IPS-18c (cell line): Measurements from ENCODE around the gene TBC1D22A.

Source experiments
- H3K4me3 ChIP-seq: 2 replicates; pipeline ENCODE4 v1.7.0; 2013; ENCODE audit warnings: low read depth, mild to moderate bottlenecking, low read length, moderate library complexity; ENCODE audit not compliant: insufficient read depth
- H3K9me3 ChIP-seq: one replicate; pipeline ENCODE4 v1.6.1; 2013; ENCODE audit warnings: mild to moderate bottlenecking, low read length, moderate library complexity; ENCODE audit not compliant: control insufficient read depth, insufficient read depth

Gene TBC1D22A

DNA sequence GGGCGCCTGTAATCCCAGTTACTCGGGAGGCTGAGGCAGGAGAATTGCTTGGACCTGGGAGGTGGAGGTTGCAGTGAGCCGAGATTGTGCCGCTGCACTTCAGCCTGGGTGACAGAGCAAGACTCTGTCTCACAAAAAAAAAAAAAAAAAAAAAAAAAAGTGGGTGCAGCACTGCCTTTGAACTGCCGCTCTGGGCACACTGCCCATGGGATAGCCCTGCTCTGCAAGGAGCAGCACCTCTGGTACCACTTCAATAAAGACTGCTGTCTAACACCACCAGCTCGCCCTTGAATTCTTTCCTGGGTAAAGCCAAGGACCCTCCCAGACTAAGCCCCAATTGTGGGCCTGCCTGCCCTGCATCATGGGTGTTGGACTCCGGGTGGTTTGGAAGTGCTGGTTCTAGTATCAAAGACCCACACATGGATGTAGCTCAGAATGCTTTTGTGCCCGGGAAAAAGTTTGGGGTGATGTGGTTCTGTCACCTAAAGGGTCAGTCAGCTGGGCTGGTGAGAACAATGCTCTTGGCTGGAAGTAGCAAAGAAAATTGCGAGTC lies 444.3 kb downstream of the TBC1D22A start:
- Histone ChIP-seq H3K4me3 (no peak overlapping the region), H3K9me3 (peaks cover 14% of the 10 kb centered on the region)

DNA sequence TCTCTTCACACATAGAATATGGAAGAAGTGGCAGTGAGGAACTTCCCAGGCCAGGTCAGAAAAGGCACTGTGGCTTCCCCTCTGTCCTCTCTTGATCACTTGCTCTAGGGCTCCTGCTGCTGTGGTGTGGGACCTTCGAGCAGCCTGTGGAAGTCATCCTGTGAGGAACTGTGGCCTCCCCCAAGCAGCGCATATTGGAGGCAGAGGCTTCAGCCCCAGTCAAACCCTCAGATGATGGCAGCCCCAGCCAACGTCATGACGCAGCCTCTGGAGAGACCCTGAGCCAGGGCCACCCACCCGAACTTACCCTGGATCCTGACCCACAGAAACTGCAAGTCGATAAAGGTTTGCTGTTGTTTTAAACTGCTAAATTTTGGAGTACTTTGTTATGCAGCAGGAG lies 444.9 kb downstream of the TBC1D22A start:
- Histone ChIP-seq H3K9me3 (peaks cover 17% of the 10 kb centered on the region), H3K4me3 (no peak overlapping the region)

DNA sequence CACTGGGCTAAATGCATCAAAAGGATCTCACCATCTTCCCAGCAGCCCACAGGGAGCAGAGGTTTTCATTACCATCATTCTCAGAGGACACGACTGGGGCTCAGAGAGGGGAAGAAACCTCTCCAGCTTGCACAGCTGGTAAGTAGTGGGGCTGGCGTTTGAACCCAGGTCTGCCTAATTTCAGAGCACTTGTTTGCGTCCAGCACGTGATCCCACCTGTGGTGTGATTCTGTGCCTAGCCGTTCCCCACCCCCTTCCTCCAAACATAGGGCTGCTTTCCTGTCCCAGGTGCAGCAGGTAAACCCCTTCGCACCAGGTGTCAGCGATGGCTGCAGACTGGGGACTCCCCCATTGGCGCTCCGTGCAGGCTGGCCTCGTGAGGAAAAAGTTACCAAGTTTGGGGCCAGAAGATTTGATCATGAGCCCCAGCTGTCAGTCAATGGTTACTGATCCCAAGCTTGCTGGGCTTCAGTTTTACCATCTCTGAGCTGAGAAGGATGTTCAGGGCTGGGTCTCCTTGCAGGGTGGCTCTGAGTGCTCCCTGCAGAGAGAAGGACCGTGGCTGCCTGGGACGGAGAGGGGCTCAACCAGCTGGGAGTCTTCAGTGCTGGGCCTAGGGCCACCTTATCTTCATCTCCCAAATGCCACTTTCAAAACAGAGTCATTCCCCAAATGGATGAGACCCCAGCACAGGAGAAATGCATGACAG lies 445.6 kb downstream of the TBC1D22A start:
- H3K9me3 ChIP-seq = peaks cover 14% of the 10 kb centered on the region
- no peak overlapping the region for H3K4me3 ChIP-seq

DNA sequence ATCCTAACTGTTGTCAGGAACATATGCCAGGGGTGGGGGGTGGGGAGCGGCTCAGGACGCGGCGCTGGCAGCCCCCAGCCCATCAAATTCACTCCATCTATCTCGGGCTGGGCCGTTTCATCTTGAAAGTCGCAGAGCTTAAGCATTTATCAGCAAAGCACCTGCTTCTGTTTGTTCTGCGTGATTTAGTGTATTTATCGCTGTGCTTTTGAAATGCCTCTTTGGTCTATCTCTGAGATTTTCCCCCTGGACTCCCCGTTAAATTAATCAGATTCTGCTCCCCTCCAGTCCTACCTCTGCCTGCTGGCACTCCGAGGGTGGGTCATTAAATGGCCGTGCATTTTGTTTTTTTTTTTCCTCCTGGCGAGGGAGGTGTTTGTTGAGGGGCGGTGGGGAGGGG lies 446.2 kb downstream of the TBC1D22A start:
- Histone ChIP-seq H3K9me3 (peaks cover 11% of the 10 kb centered on the region), H3K4me3 (no peak overlapping the region)

DNA sequence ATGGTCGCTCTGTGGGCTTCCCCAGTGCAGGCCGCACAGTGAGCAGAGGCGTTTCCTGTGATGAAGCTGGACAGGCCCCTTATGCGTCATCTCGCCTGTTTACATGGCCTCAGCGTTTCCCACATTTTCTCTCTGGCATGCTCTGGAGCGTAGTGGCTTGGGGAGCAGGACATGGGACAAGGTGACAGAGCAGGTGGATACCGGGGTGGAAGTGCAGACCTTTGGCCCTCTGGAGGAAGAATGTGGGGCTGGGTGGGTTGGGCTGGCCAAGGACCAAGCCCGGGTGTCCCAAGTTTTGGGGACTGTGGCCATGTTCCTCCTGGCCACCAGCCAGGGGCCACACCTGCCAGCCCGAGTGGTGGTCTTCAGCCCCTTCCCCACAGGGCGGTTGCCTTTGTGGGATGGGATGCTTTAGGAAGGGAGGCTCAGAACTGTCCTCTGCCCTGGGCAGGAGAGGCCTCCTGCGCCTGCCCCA lies 446.6 kb downstream of the TBC1D22A start:
- Histone ChIP-seq H3K9me3 (peaks cover 11% of the 10 kb centered on the region), H3K4me3 (no peak overlapping the region)

DNA sequence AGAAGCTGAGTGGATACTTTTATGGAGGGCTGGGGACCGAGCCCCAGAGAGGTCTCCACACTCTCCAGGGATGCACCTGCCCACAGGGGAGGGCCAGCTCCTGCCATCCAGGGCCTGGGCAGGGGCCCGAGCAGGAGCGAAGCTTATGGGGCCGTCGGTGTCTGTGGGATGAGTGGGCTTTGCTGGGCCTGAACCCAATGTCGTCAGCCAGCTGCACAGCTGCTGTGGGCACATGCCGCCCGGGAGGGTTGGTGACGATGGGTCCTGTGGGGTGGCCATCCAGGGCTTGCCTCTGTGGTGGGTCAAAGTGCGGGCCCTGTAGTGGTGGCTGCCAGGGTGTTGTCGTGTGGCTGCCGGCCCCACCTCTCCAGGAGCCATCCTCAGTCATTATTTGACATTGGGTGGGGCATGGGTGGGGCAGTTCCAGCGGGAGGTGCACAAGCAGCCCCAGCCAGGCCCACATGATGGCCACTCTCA lies 447.1 kb downstream of the TBC1D22A start:
- Histone ChIP-seq H3K4me3 (no peak overlapping the region), H3K9me3 (peaks cover 14% of the 10 kb centered on the region)

DNA sequence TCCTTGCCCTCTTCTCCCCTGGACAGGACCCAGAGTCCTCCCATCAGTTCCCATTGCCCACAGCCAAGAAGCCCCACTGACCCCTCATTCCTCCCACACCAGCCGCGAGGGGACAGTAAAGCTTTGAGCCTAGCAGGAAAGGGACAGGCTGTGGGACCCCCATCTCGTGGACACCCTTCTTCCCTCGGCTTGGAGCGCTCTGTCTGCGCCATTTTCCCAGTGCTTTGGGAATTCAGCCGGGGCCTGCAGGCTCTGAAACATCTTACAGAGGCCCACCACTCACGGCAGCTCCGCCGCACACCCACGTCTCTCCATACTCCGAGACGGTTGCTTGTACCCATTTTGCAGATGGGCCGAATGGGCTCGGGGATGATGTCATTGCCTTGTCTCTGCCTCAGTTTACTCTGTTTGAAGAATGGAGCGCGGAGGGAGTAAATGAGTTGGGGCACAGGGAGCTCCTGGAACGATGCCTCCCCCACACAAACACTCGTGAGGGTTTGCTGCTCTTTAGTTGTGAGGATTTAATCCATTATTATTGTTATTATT lies 447.7 kb downstream of the TBC1D22A start:
- no peak overlapping the region for H3K4me3 ChIP-seq
- peaks cover 14% of the 10 kb centered on the region for H3K9me3 ChIP-seq

DNA sequence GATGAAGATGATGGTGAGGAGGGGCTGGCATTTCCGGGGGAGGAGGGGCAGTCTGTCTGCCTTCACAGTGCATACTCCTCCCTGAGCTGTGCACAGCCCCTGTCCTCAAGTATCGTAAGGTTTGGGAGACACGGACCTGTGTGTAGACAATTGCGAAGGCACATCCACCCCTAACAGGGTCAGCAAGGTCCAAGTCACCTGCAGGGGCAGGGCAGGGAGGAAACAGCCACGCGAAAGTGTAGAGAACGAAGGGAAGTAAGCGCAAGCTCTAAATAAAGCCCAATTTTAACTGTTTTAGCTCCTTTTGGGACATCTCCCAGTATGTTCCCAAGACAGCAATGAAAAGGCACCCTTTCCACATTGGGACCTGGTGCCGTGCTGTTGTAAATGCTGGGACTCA lies 448.2 kb downstream of the TBC1D22A start:
- Histone ChIP-seq H3K4me3 (no peak overlapping the region), H3K9me3 (peaks cover 14% of the 10 kb centered on the region)

DNA sequence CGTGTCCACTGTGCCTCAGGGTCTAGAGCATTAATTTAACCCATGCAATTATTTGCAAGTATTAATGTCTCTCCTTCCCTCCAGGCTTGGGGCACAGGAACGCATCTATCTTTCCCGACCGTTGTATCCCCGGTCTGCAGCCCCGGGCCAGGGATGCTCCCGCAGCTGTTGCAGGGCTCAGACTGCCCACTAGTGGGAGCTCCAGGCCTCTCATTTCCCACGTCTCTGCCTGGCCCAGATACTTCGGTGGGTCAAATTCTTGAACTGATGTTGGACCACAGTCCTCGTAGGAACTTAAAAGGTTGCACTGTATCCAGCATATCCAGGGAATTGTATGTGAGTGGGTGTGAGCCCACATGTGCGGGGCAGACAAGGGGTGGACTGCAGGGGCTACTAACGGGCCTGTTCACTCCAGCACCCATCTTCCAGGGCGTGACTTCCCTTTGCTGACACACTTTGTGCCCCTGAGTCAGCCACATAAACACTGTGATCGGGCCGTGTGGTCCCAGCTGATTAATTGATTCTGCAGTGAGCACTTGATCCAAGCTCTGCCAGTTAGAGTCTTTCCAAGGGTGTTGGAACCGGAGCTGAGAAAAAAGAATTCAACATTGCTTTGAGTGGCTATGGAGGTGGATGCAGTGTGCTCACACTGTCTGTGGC lies 451.3 kb downstream of the TBC1D22A start:
- H3K9me3 ChIP-seq = peaks cover 7% of the 10 kb centered on the region
- no peak overlapping the region for H3K4me3 ChIP-seq

DNA sequence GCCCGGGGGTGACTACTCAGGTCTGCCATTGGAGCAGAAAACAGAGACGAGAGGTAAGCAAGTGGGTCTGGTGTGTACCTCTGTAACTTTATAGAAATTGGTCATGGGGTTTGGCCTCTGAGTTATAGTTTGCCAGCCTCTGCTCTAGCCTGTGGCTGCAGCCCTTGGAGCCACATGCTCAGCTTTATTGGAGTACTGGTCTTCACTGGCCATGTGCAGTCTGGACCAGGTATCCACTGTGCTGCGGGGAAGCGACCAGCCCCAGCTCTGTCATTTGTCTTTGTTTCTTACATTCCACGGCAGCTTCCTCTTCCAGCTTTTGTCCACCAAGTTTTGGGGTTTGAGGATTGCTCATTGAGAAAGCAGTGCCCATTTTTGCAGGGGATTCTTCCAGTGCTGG lies 453.4 kb downstream of the TBC1D22A start:
- peaks cover 5% of the 10 kb centered on the region for H3K9me3 ChIP-seq
- H3K4me3 ChIP-seq = no peak overlapping the region

DNA sequence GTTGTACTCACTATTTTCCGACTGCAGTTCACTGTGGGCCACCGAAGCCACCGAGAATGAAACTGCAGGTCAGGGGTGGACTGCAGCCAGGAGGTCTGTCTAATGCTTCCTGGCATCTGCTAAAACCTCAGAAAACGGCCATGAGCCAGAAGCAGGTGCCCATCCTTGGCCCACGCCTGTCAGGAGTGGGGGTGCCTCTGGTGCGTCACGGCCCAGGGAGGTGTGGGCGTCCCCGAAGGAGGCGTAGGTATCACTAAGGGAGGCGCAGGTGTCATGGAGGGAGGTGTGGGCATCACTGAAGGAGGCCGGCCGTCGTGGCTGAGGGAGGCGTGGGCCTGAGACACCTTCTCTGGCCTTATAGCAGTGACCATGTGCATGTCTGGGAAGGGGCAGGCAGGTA lies 456.2 kb downstream of the TBC1D22A start:
- peaks cover 9% of the 10 kb centered on the region for H3K9me3 ChIP-seq

DNA sequence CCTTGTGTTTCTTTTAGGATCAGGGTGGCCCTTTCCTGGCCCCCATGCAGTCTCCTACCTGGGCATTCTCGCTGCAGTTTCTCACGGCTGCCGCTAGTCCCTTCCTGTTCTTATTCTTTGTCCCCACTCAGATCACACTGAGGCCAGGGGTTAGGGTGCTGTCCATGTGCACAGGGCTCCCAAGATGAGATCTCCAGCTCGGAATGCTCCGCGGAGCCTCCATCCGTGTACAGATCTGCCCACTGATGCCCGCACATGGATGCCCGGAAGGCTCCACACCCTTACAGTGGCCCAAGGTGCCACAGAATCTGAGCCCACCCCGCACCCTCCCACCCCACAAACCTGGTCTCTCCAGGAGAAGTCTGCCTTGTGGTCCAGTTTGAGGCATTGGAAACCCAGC lies 457.3 kb downstream of the TBC1D22A start:
- H3K9me3 ChIP-seq = peaks cover 6% of the 10 kb centered on the region
- no peak overlapping the region; the same call in 1 of the 2 replicates for H3K4me3 ChIP-seq

More for the DNA sequence above, 456.2 kb downstream of the TBC1D22A start:
- no peak overlapping the region for H3K4me3 ChIP-seq

DNA sequence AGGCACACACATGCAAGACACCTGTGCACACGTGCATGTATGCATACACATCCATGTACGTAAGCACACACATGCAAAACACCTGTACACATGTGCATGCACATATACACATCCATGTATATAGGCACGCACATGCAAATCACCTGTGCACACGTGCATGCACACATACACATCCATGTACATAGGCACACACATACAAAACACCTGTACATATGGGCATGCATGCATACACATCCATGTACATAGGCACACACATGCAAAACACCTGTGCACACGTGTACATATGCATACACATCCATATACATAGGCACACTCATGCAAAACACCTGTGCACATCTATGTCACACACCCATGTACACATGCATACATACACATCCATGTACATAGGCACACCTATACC lies 458.3 kb downstream of the TBC1D22A start:
- no peak overlapping the region for H3K4me3 ChIP-seq
- H3K9me3 ChIP-seq = peaks cover 6% of the 10 kb centered on the region

DNA sequence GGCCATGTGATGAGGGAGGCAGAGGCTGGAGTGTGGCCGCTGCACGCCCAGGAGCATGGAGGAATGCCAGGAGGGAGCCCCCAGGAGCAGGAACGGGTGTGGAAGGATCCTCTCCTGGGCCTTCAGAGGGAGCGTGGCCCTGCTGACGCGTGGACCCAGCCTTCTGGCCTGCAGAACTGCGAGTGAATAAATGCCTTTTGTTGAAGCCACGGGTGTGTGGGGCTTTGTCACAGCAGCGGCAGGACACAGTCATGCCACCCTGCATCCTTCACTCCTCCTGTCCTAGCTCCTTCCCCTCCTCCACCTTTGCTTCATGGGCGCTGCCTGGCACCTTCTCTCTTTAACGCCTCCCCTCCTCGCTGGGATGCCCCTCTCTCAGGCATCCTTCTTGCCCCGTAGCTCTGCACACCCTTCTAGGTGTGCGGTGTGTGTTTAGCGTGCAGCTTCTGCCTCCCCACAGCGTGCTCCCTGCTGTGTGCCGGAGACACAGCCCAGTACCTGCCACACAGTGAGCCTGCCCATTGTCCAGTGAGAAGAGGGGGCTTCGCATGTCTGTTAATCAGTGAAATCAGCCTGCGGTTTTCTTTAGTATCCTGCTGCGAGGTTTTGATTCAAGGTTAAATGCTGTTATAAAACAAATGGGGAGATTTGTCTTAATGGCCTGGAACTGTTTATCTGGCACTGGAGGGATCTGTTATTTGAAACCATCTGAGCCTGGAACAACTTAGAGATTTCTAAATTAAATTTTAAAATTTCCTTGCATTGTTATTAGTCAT lies 459.6 kb downstream of the TBC1D22A start:
- Histone ChIP-seq H3K4me3 (peak overlapping the region; percentile 15; the same call in 1 of the 2 replicates), H3K9me3 (peaks cover 6% of the 10 kb centered on the region)
